GM13977 (cell line): ENCODE results near the gene APELA.

Experiments used
- DNase-seq: peaks from one replicate; pipeline ENCODE4 v3.0.0; 2012; ENCODE audit warnings: low spot score
- in situ Hi-C: fragments of 300-500 bp; cut with MboI; formaldehyde crosslinking; loops from one replicate; pipeline ENCODE4 v1.12.0; 2022; ENCODE audit warnings: low sequenced_read_pairs, low pct_unique_long_range_greater_than_20kb, mixed read lengths, inconsistent platforms; ENCODE audit not compliant: unreplicated experiment
- TF ChIP-seq, protein P1 (sequence below): IDR thresholded peaks from 2 replicates; pipeline ENCODE4 v1.5.1; 2012; ENCODE audit warnings: mild to moderate bottlenecking, control low read depth; ENCODE audit not compliant: insufficient read depth; ENCODE audit errors: extremely low read depth, missing control alignments

The APELA gene

DNA sequence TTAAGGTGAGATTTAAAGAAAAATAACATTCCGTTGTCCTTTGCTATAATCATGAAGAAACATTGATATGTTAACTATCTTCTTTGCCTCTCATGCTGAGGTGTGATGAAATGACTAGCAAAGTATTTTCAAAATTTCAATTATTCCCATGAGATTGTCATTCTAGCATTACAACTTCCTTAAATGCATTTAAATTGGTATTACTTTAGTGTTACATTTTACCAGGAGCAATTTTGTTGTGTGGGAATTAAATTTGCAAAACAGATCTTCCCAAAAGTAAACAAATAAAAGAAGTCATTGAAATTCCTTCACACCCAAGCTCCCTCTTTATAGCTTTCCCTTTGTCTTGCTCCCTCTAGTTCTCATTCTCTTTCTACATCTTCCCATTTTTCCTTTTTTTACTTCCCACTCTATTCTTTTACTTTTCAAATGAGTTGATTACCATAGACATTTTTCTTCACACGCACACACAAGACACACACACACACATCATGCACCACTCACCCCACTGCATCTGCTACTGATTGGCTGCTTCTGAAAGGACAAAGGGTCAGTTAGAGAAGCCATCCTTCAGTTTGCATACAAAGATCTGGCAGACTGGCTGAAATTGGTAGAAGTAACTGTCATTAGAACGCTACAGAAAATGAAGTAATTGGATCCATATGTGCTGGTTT is 10.0 kb upstream of the APELA start:
- DNase-seq = no peak
- TF ChIP-seq, protein P1, sequence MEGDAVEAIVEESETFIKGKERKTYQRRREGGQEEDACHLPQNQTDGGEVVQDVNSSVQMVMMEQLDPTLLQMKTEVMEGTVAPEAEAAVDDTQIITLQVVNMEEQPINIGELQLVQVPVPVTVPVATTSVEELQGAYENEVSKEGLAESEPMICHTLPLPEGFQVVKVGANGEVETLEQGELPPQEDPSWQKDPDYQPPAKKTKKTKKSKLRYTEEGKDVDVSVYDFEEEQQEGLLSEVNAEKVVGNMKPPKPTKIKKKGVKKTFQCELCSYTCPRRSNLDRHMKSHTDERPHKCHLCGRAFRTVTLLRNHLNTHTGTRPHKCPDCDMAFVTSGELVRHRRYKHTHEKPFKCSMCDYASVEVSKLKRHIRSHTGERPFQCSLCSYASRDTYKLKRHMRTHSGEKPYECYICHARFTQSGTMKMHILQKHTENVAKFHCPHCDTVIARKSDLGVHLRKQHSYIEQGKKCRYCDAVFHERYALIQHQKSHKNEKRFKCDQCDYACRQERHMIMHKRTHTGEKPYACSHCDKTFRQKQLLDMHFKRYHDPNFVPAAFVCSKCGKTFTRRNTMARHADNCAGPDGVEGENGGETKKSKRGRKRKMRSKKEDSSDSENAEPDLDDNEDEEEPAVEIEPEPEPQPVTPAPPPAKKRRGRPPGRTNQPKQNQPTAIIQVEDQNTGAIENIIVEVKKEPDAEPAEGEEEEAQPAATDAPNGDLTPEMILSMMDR = no peak
- in situ Hi-C loops = no loop called here

- no peak for DNase-seq
- TF ChIP-seq, protein P1 = no peak
- in situ Hi-C loops = no loop called here
Measured at GRCh38 chr4:164871673-164872072, 5.3 kb upstream of the APELA start.

- DNase-seq = no peak
- in situ Hi-C loops = no loop called here
- TF ChIP-seq, protein P1 = no peak
Measured at GRCh38 chr4:164872481-164872880, 4.5 kb upstream of the APELA start.

DNA sequence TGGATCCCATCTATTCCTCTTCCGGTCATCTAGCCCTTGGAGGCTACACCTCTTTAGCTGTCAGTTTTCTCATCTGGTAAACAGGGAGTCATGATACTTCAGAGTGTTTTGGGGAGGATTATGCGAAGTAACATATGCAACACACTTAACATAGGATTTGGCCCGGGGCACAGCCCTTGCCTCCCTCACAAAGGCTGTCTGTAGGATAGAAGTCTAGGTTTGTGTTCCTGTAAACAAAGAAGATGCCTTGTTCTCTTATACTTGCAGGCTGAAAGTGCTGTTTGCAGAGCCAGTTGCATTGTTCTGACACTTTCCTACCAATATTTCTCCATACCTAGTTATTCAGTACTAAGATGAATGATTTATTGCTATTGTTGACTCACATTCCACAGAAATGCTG is 2.2 kb upstream of the APELA start:
- DNase-seq = no peak
- in situ Hi-C loops = no loop called here
- TF ChIP-seq, protein P1 = no peak

DNA sequence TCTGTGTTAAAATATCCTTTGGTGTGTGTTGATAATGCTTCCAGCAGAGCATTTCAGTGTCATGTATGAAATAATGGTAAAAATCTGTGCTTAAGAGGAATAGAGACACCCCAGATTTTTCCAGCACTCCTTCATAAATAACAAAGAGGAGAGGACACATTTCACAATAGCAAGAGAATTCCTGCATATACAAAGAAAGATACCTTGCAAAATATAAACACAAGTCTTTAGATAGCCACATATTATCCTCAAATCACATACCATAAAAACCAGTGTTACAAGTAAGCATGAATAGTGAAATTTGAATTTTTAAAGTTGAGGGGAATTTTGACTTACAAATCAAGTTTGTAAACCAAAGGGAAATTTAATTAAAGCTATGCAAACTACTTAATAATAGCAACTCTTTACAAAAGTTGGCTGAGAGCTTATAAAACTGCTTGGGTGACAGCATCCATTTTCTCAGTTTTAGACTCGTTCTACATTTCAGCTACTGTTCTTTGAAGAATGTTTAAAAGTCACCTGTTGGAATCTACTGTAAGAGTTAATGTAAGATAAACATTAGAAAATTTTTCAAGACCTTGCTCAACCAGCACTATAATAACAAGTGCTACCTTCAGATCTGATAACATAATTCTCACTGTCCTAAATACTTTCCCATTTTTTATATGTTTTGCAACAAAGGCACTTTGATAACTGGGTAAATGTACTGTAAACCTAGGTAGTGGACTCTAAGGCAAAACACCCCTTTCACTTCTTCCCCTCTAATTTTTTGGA is 3.7 kb downstream of the APELA start:
- TF ChIP-seq, protein P1 = no peak
- DNase-seq = no peak
- in situ Hi-C loops = no loop called here

GRCh38 chr4:164888096-164888715 is 11.2 kb downstream of the APELA start:
- DNase-seq = no peak
- TF ChIP-seq, protein P1 = no peak
- in situ Hi-C loops = no loop called here
